Activated naive CD8-positive, alpha-beta T cell (primary cell): ENCODE data around the gene DNAH6.

Source experiments
- H3K27ac Mint-ChIP-seq: one replicate; pipeline ENCODE4 v1.8.0; 2021; ENCODE audit warnings: mixed read lengths
- H3K27me3 Mint-ChIP-seq: one replicate; pipeline ENCODE4 v1.8.0; 2021; ENCODE audit warnings: mixed read lengths
- H3K36me3 Mint-ChIP-seq: one replicate; pipeline ENCODE4 v1.8.0; 2021; ENCODE audit warnings: mixed read lengths
- H3K4me1 Mint-ChIP-seq: one replicate; pipeline ENCODE4 v1.8.0; 2021; ENCODE audit warnings: low read depth, mixed read lengths
- H3K4me3 Mint-ChIP-seq: one replicate; pipeline ENCODE4 v1.8.0; 2021; ENCODE audit warnings: mild to moderate bottlenecking, mixed read lengths
- H3K9me3 Mint-ChIP-seq: one replicate; pipeline ENCODE4 v1.8.0; 2021; ENCODE audit warnings: low read depth, mixed read lengths

DNAH6 gene

DNA sequence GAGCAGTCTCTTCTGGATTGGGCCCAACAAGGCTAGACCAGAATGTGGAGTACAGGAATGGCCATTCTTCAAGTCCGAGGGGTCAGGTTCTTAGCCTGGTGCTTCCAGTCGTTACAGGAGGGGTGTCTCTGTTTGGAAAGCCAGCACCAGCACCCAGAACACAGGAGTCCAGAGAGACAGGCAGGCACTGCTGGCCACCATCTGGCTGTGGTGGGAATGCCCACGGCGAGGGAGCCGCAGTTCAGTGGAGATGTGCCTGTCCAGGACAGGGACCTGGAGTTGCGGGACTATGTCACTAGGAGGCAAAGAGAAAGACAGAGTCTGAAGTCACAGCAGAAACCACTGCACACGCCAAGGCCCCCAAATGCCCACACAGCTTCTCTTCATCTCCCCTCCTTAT is 305.5 kb downstream of the DNAH6 start:
- peaks cover 68% of the 10 kb centered on the region for H3K4me1 Mint-ChIP-seq

DNA sequence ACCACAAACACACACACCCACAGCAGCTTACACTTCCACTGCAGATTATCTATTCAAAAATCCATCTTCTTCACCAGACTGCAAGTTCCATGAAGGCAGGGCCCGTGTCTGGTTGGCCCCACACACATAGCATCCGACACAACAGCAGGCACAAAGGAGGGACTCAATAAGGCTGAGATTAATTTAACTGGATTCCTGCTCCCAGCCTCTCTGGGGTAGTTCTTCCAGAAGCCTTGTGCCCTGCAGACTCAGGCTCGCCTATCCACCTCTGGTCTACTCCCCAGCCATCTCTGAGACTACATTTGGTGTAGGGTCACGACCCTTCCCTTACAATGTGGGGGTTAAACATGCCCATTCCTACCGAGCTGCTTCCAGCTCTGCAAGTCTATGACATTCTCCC is 306.9 kb downstream of the DNAH6 start:
- Mint-ChIP-seq H3K4me1 (peaks cover 54% of the 10 kb centered on the region), H3K27ac (peak overlapping the region; percentile 67), H3K36me3 (peaks cover 18% of the 10 kb centered on the region), H3K4me3 (no peak overlapping the region), H3K9me3 (no peaks in the 10 kb centered on the region), H3K27me3 (no peaks in the 10 kb centered on the region)

More for the DNA sequence above, 305.5 kb downstream of the DNAH6 start:
- Mint-ChIP-seq H3K27me3 (no peaks in the 10 kb centered on the region), H3K9me3 (no peaks in the 10 kb centered on the region), H3K27ac (peak overlapping the region; percentile 61), H3K36me3 (peaks cover 18% of the 10 kb centered on the region), H3K4me3 (no peak overlapping the region)

DNA sequence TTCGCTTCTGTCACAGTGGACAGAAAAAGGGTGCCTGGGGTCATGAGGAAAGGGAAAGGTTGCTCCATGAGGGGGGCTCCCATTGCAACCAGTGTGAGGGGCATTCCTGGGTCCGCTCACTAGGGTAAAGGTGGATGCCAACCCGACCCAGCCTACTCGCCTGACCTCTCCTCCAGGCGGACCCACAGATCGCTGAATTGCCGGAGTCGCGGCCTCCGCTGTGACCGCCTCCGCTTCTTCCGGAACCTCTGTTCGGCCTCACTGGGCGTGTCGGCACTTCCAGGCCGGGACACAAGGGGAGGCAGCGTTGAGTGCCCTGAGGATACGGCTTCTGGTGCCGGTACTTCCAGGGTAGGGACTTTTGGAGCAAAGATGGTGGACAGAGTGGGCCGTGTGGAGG is 307.5 kb downstream of the DNAH6 start:
- H3K4me1 Mint-ChIP-seq: peaks cover 51% of the 10 kb centered on the region
- H3K27me3 Mint-ChIP-seq: no peaks in the 10 kb centered on the region
- H3K4me3 Mint-ChIP-seq: no peak overlapping the region
- no peaks in the 10 kb centered on the region for H3K9me3 Mint-ChIP-seq
- H3K36me3 Mint-ChIP-seq: peaks cover 21% of the 10 kb centered on the region
- no peak overlapping the region for H3K27ac Mint-ChIP-seq

DNA sequence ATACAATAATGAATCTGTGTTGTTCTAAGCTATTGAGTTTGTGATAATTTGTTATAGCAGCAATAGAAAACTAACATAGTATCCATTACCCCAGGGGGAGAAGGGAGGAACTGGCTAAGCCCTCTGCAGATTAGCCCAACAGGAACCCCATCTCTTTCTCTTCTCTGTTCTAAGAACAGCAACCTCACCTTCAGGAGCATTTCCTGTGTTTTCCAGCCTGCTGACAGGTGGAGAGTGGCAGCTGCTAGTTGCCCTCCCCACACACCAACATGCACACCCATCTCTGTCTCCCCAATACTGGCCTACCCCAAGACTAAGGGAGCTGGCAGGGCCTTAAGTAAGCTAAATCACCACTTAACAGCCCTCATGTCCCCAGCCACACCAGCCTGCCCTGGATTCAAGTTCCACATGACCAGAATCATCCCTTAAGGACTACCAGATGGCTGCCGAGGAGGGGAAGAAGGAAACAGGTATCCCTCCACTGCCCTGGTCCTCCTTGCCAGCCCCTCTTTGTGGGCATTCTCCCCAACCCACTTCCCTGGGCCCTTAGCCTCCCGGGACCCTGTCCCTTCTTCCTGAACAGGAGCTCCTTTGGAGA is 311.8 kb downstream of the DNAH6 start:
- H3K36me3 Mint-ChIP-seq: peaks cover 14% of the 10 kb centered on the region
- H3K4me1 Mint-ChIP-seq: peaks cover 15% of the 10 kb centered on the region
- no peaks in the 10 kb centered on the region for H3K27me3 Mint-ChIP-seq
- H3K4me3 Mint-ChIP-seq: peak overlapping the region; percentile 30
- H3K27ac Mint-ChIP-seq: peak overlapping the region; percentile 72
- no peaks in the 10 kb centered on the region for H3K9me3 Mint-ChIP-seq

DNA sequence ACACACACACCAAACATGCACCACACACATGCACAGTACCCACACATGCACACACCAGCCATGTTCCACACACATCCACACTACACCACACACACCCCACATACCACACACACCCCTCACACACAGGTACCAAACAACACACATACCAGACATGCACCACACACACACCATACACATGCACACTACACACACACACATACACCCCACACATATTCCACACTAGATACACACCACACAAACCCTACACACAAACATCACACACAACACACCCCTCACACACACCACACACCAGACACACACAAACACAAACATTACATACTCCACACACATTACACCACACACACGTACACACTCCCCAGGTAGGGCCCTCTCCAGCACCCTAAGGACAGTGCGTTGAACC is 313.4 kb downstream of the DNAH6 start:
- no peak overlapping the region for H3K27ac Mint-ChIP-seq
- peaks cover 10% of the 10 kb centered on the region for H3K4me1 Mint-ChIP-seq
- no peaks in the 10 kb centered on the region for H3K27me3 Mint-ChIP-seq
- peaks cover 13% of the 10 kb centered on the region for H3K36me3 Mint-ChIP-seq
- H3K9me3 Mint-ChIP-seq: no peaks in the 10 kb centered on the region
- H3K4me3 Mint-ChIP-seq: no peak overlapping the region

DNA sequence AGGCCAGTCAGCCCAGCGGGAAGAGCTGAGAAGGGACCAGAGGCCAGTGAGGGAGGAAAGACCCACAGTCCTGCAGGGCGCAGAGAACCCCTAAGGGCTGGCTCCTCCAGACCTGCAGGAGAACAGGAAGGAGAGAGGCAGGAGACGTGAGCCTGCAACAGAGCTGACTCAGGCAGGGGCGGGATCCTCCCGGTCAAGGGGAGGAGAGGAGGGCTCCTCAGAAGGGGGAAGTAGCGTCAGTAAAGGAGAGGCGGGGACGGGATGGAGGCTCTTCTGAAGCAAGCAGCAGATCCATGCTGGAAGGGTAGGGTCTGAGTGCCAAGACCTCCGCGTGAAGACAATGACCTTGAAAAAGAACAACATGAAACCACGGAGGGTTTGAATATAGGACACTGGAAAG is 313.8 kb downstream of the DNAH6 start:
- peaks cover 12% of the 10 kb centered on the region for H3K36me3 Mint-ChIP-seq
- H3K4me1 Mint-ChIP-seq: peaks cover 10% of the 10 kb centered on the region
- H3K27ac Mint-ChIP-seq: no peak overlapping the region
- no peaks in the 10 kb centered on the region for H3K9me3 Mint-ChIP-seq
- H3K27me3 Mint-ChIP-seq: no peaks in the 10 kb centered on the region
- no peak overlapping the region for H3K4me3 Mint-ChIP-seq

DNA sequence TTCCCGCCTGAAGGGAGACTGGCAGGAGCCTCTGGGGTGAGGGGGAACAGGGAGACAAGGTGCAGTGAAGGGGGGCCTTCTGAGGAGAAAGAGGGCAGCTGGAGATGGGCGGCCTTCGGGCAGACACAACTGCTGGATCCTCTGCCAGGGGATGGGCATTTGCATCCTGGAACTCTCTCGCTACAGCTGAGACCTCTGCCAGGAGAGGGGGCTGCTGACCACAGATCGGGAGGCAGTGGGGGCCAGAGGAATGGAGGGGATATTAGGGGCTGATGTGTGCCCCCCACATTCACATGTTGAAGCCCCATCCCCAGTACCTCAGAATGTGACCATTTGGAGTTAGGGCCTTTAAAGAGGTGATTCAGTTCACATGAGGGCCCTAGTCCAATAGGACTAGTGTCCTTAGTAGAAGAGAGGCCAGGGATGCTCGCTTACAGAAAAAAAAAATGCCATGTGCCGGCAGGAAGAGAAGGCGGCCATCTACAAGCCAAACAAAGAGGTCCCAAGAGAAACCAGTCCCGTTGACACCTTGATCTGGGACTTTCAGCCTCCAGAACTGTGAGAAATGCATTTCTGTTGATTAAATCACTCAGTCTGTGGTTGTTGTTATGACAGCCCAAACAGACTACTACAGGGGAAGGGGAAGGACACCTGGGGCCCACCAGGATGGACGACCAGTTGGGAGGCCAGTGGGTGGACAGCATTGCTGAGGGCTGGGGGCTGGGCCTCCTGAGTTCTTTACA is 314.6 kb downstream of the DNAH6 start:
- peaks cover 3% of the 10 kb centered on the region for H3K9me3 Mint-ChIP-seq
- peak overlapping the region; percentile 9 for H3K4me3 Mint-ChIP-seq
- peaks cover 14% of the 10 kb centered on the region for H3K4me1 Mint-ChIP-seq
- H3K36me3 Mint-ChIP-seq: peaks cover 14% of the 10 kb centered on the region
- H3K27ac Mint-ChIP-seq: no peak overlapping the region
- no peaks in the 10 kb centered on the region for H3K27me3 Mint-ChIP-seq

DNA sequence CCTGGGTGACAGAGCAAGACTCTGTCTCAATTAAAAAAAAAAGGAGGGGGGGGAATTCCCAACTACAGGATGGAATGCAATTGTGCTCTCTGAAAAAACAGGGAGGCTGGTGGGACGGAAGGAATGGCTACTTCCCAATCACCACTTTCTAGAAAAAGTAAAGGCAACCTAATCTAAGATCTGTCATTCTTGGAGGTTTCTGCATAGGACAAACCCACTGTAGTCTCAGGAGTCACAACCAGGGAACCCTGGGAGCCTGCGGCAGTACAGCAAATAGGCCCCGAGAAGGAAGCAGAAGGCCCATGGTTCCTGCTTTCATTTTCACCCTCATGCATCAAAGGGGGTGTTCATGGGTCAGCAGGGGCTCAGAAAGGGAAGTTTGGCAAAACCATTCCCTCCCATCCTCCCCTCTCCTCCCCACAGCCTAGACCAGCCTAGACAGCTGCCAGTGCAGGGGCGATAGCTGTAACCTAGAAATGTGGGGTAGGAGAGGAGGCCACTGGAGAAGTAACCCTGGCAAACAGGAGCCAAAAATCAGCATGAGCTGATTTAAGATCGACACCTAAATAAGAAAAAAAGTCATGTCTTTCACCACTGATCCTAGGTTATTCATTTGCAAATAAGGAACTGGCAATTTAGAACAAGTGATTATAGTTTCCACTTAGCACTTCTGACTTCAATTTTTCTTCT is 316.6 kb downstream of the DNAH6 start:
- Mint-ChIP-seq H3K4me3 (peak overlapping the region; percentile 81), H3K27me3 (no peaks in the 10 kb centered on the region), H3K9me3 (peaks cover 4% of the 10 kb centered on the region), H3K4me1 (peaks cover 27% of the 10 kb centered on the region), H3K36me3 (peaks cover 22% of the 10 kb centered on the region), H3K27ac (no peak overlapping the region)

DNA sequence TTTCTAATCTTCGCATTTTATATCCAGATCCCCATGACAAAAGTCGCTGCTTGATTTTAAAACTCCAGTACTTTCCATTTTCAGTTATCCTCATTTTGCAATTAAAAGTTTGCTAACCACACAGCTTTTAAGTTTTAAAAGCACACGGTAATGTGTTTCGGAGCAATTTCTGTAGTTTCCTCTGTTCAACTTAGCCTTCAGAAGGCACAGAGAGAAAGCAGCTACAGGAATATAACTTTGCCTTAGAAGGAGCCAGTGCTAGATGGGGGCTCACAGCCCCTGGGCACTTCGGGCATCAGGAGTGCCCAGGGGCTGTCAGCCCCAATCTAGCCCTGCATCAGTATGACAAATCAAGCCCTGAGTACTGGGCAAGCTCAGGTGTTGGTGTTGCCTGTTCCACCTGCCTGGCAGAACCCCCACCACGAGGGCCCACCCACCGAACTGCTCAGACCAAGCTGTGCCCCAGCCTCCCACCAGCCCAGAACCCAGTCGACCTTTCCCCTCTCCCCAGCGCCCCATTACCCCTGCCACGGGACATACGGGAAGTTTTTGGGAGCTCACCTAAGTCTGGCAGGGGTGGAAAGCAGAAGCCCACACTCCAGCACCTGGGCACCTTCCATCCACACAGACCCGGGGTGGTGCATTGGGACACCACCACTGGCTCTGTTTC is 317.3 kb downstream of the DNAH6 start:
- peaks cover 4% of the 10 kb centered on the region for H3K9me3 Mint-ChIP-seq
- peaks cover 24% of the 10 kb centered on the region for H3K36me3 Mint-ChIP-seq
- no peak overlapping the region for H3K27ac Mint-ChIP-seq
- H3K27me3 Mint-ChIP-seq: no peaks in the 10 kb centered on the region
- peak overlapping the region; percentile 81 for H3K4me3 Mint-ChIP-seq
- peaks cover 33% of the 10 kb centered on the region for H3K4me1 Mint-ChIP-seq

DNA sequence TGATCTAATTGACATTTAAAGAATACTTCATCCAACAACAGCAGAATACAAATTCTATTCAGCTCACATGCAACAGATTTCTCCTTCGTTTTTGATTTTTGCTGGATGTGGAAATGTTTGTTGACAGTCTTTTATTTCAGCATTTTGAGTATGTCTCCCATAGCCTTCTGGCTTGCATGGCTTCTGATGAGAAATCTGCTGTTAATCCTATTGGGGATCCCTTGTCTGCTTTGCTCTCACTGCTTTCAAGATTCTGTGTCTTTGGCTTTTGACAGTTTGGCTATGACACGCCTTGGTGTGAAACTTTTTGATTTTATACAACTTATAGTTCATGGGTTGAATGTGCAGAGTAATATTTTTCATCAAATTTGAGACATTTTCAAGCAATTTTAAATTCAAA is 319.9 kb downstream of the DNAH6 start:
- H3K4me1 Mint-ChIP-seq: peaks cover 58% of the 10 kb centered on the region
- H3K36me3 Mint-ChIP-seq: peaks cover 24% of the 10 kb centered on the region
- peak overlapping the region; percentile 17 for H3K4me3 Mint-ChIP-seq
- peaks cover 4% of the 10 kb centered on the region for H3K9me3 Mint-ChIP-seq
- H3K27me3 Mint-ChIP-seq: no peaks in the 10 kb centered on the region
- H3K27ac Mint-ChIP-seq: peak overlapping the region; percentile 78

DNA sequence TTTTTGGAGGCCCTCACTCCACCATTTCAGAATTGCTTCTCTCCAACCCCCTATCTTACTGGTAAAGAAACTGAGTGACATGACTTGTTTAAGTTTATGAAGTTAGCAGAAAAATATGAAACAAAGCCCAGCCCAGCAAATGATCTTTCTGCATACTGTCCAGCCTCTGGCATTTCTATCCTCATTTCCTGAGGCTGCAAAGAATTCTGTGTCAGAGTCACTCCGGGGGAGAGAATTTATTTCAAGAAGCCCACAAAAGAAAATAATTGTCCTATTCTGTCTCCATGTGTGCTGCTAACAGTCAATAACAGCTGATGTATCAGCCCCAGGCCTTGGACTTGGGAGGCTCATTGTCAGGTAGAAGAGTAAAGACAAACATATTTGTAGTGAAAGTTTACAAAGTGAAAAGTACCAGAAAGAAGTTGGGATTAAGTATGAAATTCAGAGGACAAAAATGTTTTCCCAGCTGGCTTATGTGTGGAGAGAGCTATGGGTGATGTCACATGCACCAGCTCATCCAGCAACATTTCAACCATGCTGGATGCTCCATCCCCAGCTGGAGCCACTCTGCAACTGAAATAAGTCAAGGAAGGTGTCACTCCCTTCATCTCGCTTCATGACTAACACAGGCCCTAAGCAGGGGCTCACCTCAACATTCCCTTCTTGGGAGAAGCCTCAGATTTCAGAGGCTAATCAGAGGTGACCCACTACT is 322.3 kb downstream of the DNAH6 start:
- peak overlapping the region; percentile 46 for H3K4me3 Mint-ChIP-seq
- no peaks in the 10 kb centered on the region for H3K27me3 Mint-ChIP-seq
- peaks cover 24% of the 10 kb centered on the region for H3K36me3 Mint-ChIP-seq
- H3K27ac Mint-ChIP-seq: peak overlapping the region; percentile 86
- H3K4me1 Mint-ChIP-seq: peaks cover 81% of the 10 kb centered on the region
- peaks cover 4% of the 10 kb centered on the region for H3K9me3 Mint-ChIP-seq

DNA sequence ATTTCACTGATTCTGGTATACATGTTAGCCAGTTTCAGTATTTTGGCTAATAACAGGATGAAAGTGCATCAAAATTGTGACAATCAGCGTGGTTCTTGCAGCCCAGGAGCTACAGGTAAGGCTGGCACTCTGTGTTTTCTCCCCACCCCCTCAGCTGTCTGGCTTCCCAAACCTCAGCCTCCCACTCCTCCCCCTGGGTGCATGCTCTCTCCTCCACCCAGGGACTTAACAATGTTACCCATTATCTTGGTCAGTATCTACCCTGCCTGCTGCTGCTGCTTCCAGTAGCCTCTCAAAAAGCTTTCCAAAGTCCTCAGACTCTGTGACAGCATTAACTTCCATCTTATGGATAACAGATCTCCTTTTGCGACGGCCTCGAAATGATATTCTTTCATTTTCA is 323.6 kb downstream of the DNAH6 start:
- peak overlapping the region; percentile 88 for H3K27ac Mint-ChIP-seq
- no peaks in the 10 kb centered on the region for H3K27me3 Mint-ChIP-seq
- H3K9me3 Mint-ChIP-seq: peaks cover 4% of the 10 kb centered on the region
- H3K4me3 Mint-ChIP-seq: peak overlapping the region; percentile 78
- H3K4me1 Mint-ChIP-seq: peaks cover 89% of the 10 kb centered on the region
- peaks cover 32% of the 10 kb centered on the region for H3K36me3 Mint-ChIP-seq

DNA sequence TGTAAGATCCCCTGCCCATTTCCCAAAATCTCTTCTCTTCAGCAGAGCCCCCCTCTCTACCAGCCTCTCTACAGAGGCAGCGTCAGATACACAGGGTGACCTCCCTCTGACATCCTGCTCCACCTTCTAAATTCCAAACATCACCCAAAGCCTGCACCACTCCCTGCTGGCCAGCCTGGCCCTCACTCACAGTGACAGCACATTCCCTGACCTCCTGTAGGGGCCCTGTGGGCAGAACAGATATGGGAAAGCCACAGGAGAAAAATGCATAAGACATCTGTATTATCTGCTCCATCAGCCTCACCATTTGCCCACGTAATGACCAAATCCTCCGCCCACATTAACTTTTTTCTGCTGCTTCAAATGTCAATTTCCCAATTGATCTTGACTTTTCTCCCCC is 324.0 kb downstream of the DNAH6 start:
- peaks cover 89% of the 10 kb centered on the region for H3K4me1 Mint-ChIP-seq
- H3K4me3 Mint-ChIP-seq: peak overlapping the region; percentile 78
- H3K9me3 Mint-ChIP-seq: peaks cover 4% of the 10 kb centered on the region
- peak overlapping the region; percentile 88 for H3K27ac Mint-ChIP-seq
- no peaks in the 10 kb centered on the region for H3K27me3 Mint-ChIP-seq
- peaks cover 30% of the 10 kb centered on the region for H3K36me3 Mint-ChIP-seq

DNA sequence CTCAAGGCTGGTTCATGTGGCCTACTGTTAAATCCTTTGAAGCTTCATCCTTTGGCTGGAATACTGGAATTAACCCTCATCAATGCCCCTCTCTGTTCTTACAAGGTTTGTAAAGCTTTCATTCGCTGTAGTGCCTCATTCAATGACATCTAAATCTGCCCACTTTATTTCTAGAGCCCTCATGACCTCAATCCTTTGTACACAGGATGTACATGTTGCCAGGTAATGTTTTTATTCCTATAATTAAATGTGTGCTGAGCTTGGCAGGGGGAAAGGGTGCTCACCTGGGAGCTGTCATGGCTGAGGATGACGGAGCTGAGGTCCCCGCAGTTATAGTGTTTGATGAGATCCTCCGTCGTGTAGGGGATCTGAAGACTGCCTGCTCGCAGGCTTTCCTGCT is 325.3 kb downstream of the DNAH6 start:
- Mint-ChIP-seq H3K36me3 (peaks cover 20% of the 10 kb centered on the region), H3K4me1 (peaks cover 91% of the 10 kb centered on the region), H3K9me3 (no peaks in the 10 kb centered on the region), H3K27ac (peak overlapping the region; percentile 88), H3K27me3 (no peaks in the 10 kb centered on the region), H3K4me3 (peak overlapping the region; percentile 78)
